NB4 (cell line): ENCODE results near the gene RBKS.

Experiments
- POLR2A ChIP-seq: IDR thresholded peaks from 2 replicates; pipeline ENCODE4 v1.6.1; 2011; ENCODE audit warnings: mild to moderate bottlenecking; ENCODE audit not compliant: insufficient read length; ENCODE audit errors: extremely low read depth
- TF ChIP-seq, protein P1 (sequence below): IDR thresholded peaks from one replicate; pipeline ENCODE4 v1.5.1; 2012; ENCODE audit warnings: low read depth, low read length
- TF ChIP-seq, protein P2 (sequence below): IDR thresholded peaks from 2 replicates; pipeline ENCODE4 v1.6.1; 2011; ENCODE audit warnings: low read depth, low read length

DNA sequence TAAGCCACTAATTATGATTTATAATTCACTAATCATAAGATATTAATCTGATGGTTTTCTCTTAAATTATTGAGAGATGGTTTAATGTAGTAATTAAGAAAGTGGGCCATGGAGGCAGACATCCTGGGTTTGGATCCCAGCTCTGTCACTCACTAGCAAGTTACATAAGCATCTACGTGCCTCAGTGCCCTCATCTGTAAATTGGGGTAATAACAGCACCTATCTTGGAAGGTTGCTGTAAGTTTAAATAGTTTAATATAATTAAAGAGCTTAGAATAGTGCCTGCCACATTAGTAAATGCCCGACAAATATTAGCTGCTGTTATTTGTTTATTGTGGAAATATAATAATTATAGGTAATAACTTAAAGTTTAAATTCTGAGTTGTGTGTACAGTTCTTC is 31.2 kb upstream of the RBKS start:
- TF ChIP-seq, protein P1, sequence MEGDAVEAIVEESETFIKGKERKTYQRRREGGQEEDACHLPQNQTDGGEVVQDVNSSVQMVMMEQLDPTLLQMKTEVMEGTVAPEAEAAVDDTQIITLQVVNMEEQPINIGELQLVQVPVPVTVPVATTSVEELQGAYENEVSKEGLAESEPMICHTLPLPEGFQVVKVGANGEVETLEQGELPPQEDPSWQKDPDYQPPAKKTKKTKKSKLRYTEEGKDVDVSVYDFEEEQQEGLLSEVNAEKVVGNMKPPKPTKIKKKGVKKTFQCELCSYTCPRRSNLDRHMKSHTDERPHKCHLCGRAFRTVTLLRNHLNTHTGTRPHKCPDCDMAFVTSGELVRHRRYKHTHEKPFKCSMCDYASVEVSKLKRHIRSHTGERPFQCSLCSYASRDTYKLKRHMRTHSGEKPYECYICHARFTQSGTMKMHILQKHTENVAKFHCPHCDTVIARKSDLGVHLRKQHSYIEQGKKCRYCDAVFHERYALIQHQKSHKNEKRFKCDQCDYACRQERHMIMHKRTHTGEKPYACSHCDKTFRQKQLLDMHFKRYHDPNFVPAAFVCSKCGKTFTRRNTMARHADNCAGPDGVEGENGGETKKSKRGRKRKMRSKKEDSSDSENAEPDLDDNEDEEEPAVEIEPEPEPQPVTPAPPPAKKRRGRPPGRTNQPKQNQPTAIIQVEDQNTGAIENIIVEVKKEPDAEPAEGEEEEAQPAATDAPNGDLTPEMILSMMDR, result no peak
- TF ChIP-seq, protein P2, sequence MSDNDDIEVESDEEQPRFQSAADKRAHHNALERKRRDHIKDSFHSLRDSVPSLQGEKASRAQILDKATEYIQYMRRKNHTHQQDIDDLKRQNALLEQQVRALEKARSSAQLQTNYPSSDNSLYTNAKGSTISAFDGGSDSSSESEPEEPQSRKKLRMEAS, result no peak
- TF ChIP-seq POLR2A, result no peak
